IMR-90 (cell line): Measurements from ENCODE around the gene DAD1. TPM values are rescaled to one million over a fixed set of nuclear protein-coding genes. Genes with fewer than 3 reads are reported as not detected.

Source experiments
- ATAC-seq: fragments of 200-7000 bp; cut with Tn5 transposase; 2 replicates; pipeline ENCODE4 v1.9.1; 2020; ENCODE audit warnings: low read depth, mild to moderate bottlenecking, moderate library complexity
- BruUV-seq: library from RNA; stranded (reverse); fragments of 400-500 nt; replicated peaks from 2 replicates; lab custom pipeline; 2021; lab: Mats Ljungman, UMichigan
- CTCF ChIA-PET: fragments of 300-600 bp; formaldehyde crosslinking; extraction: SDS; loops from one replicate; lab custom pipeline; 2021; ENCODE audit warnings: antibody characterized with exemption; lab: Yijun Ruan, JAX
- POLR2A ChIA-PET: fragments of 300-600 bp; sonication (Branson Sonifier 250); formaldehyde crosslinking; loops from one replicate; lab custom pipeline; 2022; ENCODE audit warnings: antibody characterized with exemption; ENCODE audit not compliant: unreplicated experiment; lab: Charles Lee
- DNase-seq: peaks from one replicate; pipeline ENCODE4 v3.0.0; 2013
- H2AFZ ChIP-seq: replicated peaks from 2 replicates; pipeline ENCODE3; 2013; ENCODE audit warnings: low read length, mild to moderate bottlenecking; ENCODE audit not compliant: poor library complexity
- H2AK5ac ChIP-seq: 2 replicates; pipeline ENCODE4 v1.6.1; 2013; ENCODE audit warnings: low read depth, low read length, inconsistent platforms
- H2AK9ac ChIP-seq: replicated peaks from 2 replicates; pipeline ENCODE3; 2013; ENCODE audit warnings: mild to moderate bottlenecking, low read depth, low read length, moderate library complexity; ENCODE audit not compliant: poor library complexity
- H2BK120ac ChIP-seq: 2 replicates; pipeline ENCODE4 v1.6.1; 2013; ENCODE audit warnings: low read depth, low read length, inconsistent platforms
- H2BK15ac ChIP-seq: 3 replicates; pipeline ENCODE4 v1.6.1; 2013; ENCODE audit warnings: low read depth, low read length, inconsistent platforms
- H2BK20ac ChIP-seq: 2 replicates; pipeline ENCODE4 v1.6.1; 2013; ENCODE audit warnings: low read depth, mild to moderate bottlenecking, inconsistent platforms, low read length, moderate library complexity
- H2BK5ac ChIP-seq: 2 replicates; pipeline ENCODE4 v1.6.1; 2013; ENCODE audit warnings: mild to moderate bottlenecking, low read depth, low read length, inconsistent platforms; ENCODE audit not compliant: poor library complexity, severe bottlenecking
- H3K14ac ChIP-seq: replicated peaks from 2 replicates; pipeline ENCODE4 v1.6.1; 2013; ENCODE audit warnings: low read depth, low read length, inconsistent platforms
- H3K18ac ChIP-seq: 2 replicates; pipeline ENCODE4 v1.6.1; 2013; ENCODE audit warnings: low read depth, low read length, control low read depth
- H3K23ac ChIP-seq: 2 replicates; pipeline ENCODE4 v1.6.1; 2013; ENCODE audit warnings: low read depth, low read length, inconsistent platforms
- H3K27ac ChIP-seq: 2 replicates; pipeline ENCODE4 v1.5.1; 2013; ENCODE audit warnings: mild to moderate bottlenecking, control low read depth, low read length; ENCODE audit not compliant: insufficient read depth
- H3K27me3 ChIP-seq: 2 replicates; pipeline ENCODE4 v1.6.1; 2013; ENCODE audit warnings: low read length; ENCODE audit not compliant: control insufficient read depth, insufficient read depth
- H3K36me3 ChIP-seq: 2 replicates; pipeline ENCODE4 v1.6.1; 2013; ENCODE audit warnings: low read length, mixed read lengths; ENCODE audit not compliant: control insufficient read depth, insufficient read depth
- H3K4ac ChIP-seq: 2 replicates; pipeline ENCODE4 v1.6.1; 2013; ENCODE audit warnings: low read depth, low read length, inconsistent platforms
- H3K4me1 ChIP-seq: 2 replicates; pipeline ENCODE4 v1.6.1; 2013; ENCODE audit warnings: low read length, mixed read lengths; ENCODE audit not compliant: control insufficient read depth, insufficient read depth
- H3K4me2 ChIP-seq: 2 replicates; pipeline ENCODE4 v1.6.1; 2013; ENCODE audit warnings: low read depth, mild to moderate bottlenecking, control low read depth, low read length, moderate library complexity
- H3K4me3 ChIP-seq: 2 replicates; pipeline ENCODE4 v1.5.1; 2013; ENCODE audit warnings: low read depth, mild to moderate bottlenecking, control low read depth, low read length, moderate library complexity; ENCODE audit not compliant: insufficient read depth
- H3K56ac ChIP-seq: 2 replicates; pipeline ENCODE4 v1.6.1; 2013; ENCODE audit warnings: low read length, inconsistent platforms; ENCODE audit not compliant: insufficient read depth; ENCODE audit errors: extremely low read depth
- H3K79me1 ChIP-seq, 2 experiments: 2 replicates each; pipeline ENCODE4 v1.6.1; 2013; ENCODE audit warnings: low read length in 2 of 2, inconsistent platforms in 1 of 2, low read depth in 1 of 2
- H3K9ac ChIP-seq: 2 replicates; pipeline ENCODE4 v1.6.1; 2013; ENCODE audit warnings: low read depth, low read length, control low read depth
- H3K9me1 ChIP-seq: 2 replicates; pipeline ENCODE4 v1.6.1; 2013; ENCODE audit warnings: low read length, inconsistent platforms; ENCODE audit not compliant: insufficient read depth
- H3K9me3 ChIP-seq: 2 replicates; pipeline ENCODE4 v1.6.1; 2013; ENCODE audit warnings: low read length; ENCODE audit not compliant: control insufficient read depth, insufficient read depth
- H4K20me1 ChIP-seq: 2 replicates; pipeline ENCODE4 v1.6.1; 2013; ENCODE audit warnings: low read length, inconsistent platforms; ENCODE audit not compliant: insufficient read depth
- H4K5ac ChIP-seq: 2 replicates; pipeline ENCODE4 v1.6.1; 2013; ENCODE audit warnings: mild to moderate bottlenecking, low read depth, low read length, control low read depth
- H4K8ac ChIP-seq, 2 experiments: 2 replicates each; pipeline ENCODE4 v1.6.1; 2013; ENCODE audit warnings: low read depth in 2 of 2, low read length in 2 of 2, control low read depth in 1 of 2, inconsistent platforms in 1 of 2
- H4K91ac ChIP-seq: 2 replicates; pipeline ENCODE4 v1.6.1; 2013; ENCODE audit warnings: low read depth, low read length, inconsistent platforms; ENCODE audit not compliant: insufficient read depth
- CEBPB ChIP-seq: IDR thresholded peaks from 2 replicates; pipeline ENCODE4 v1.6.1; 2012; ENCODE audit warnings: low read depth, low read length, improper control_type of control experiment
- FOS ChIP-seq: fragments of 150-350 bp; IDR thresholded peaks from 2 replicates; pipeline ENCODE4 v1.6.1; 2016; ENCODE audit warnings: low read depth, low read length
- MXI1 ChIP-seq: IDR thresholded peaks from 2 replicates; pipeline ENCODE4 v1.6.1; 2012; ENCODE audit warnings: low read depth, mild to moderate bottlenecking, low read length, moderate library complexity, borderline replicate concordance
- NFE2L2 ChIP-seq: fragments of 150-350 bp; IDR thresholded peaks from 2 replicates; pipeline ENCODE4 v1.6.1; 2016; ENCODE audit warnings: low read depth, mild to moderate bottlenecking, low read length
- POLR2A ChIP-seq: IDR thresholded peaks from 2 replicates; pipeline ENCODE4 v1.6.1; 2012; ENCODE audit warnings: mild to moderate bottlenecking, low read depth, low read length
- RAD21 ChIP-seq: IDR thresholded peaks from 2 replicates; pipeline ENCODE4 v1.6.1; 2012; ENCODE audit warnings: low read length, improper control_type of control experiment
- SMC3 ChIP-seq: fragments of 150-350 bp; IDR thresholded peaks from 2 replicates; pipeline ENCODE4 v1.6.1; 2016; ENCODE audit warnings: low read depth, mild to moderate bottlenecking, antibody characterized with exemption, low read length, moderate library complexity
- USF2 ChIP-seq: fragments of 150-350 bp; IDR thresholded peaks from 2 replicates; pipeline ENCODE4 v1.6.1; 2017; ENCODE audit warnings: mild to moderate bottlenecking, antibody characterized with exemption, low read length, low read depth
- WGBS, 2 experiments: methylation state at CpG; one replicate each; pipeline versions ENCODE4 v1.1.5 to v1.1.7; 2013; ENCODE audit warnings: missing lambda C conversion rate in 2 of 2; ENCODE audit not compliant: insufficient read length in 1 of 2; ENCODE audit errors: extremely low coverage in 2 of 2; 5-methylcytosine and 5-hydroxymethylcytosine counted together
- dilution Hi-C: fragments of 300-500 bp; cut with HindIII; formaldehyde crosslinking; loops from one replicate; pipeline ENCODE4 v1.14.3; 2018; ENCODE audit warnings: low sequenced_read_pairs; ENCODE audit not compliant: unreplicated experiment
- in situ Hi-C: fragments of 300-500 bp; cut with MboI; formaldehyde crosslinking; loops from 3 replicates; pipeline ENCODE4 v1.14.3; 2019; ENCODE audit warnings: low sequenced_read_pairs, inconsistent platforms, mixed read lengths
- intact Hi-C: fragments of 100-400 bp; cut with micrococcal nuclease; formaldehyde crosslinking; loops from 2 replicates; pipeline ENCODE4 v1.10.0; 2022
- polyA plus RNA-seq, 3 experiments: library from polyadenylated mRNA; depleted of rRNA; stranded (reverse); fragments of >200 nt; gene quantifications; 2 replicates each; pipeline ENCODE4 v1.2.3, GENCODE V29; 2012; ENCODE audit warnings: low replicate concordance in 1 of 3
- total RNA-seq: library from RNA; depleted of rRNA; stranded (reverse); fragments of >200 nt; gene quantifications from 2 replicates; pipeline ENCODE4 v1.2.3, GENCODE V29; 2012

The DAD1 gene
- total and polyA plus RNA-seq, 2 of the 4 experiments (the other 2 are of a cell fraction), result 396 to 496 TPM

- no peak overlapping the region for H3K4me3 ChIP-seq
- no peaks in the 10 kb centered on the region for H3K27me3 ChIP-seq
- DNase-seq (no peak), ATAC-seq (no peak)
- peaks cover 8% of the 10 kb centered on the region for H3K9me1 ChIP-seq
- H3K56ac ChIP-seq, result no peak overlapping the region
- BruUV-seq, result no TSS peak
- no peak overlapping the region for H3K4me2 ChIP-seq
- H2AFZ ChIP-seq, result no peak overlapping the region
- no peak overlapping the region for H2AK9ac ChIP-seq
- ChIA-PET CTCF (interaction anchor here (0.8 kb wide), 1 partner anchor 9 kb away, joined by 4 read pairs; the partner anchor contains the start of gene DAD1), POLR2A (no interaction called here)
- no peak overlapping the region for H3K9ac ChIP-seq
- H3K4ac ChIP-seq, result no peak overlapping the region
- H3K79me1 ChIP-seq, result peaks cover 15 to 48% of the 10 kb centered on the region in 2 experiments
- H4K8ac ChIP-seq, result no peak overlapping the region
- no peak overlapping the region for H2BK120ac ChIP-seq
- WGBS, 2 experiments, result no CpG with 5 or more reads among the region's 2 CpGs
- no peak overlapping the region for H2BK5ac ChIP-seq
- TF ChIP-seq MXI1 (no peak), POLR2A (no peak), USF2 (no peak), CEBPB (no peak), RAD21 (no peak), NFE2L2 (no peak), SMC3 (no peak), FOS (no peak)
- H2BK15ac ChIP-seq, result no peak overlapping the region
- peaks cover 37% of the 10 kb centered on the region for H4K20me1 ChIP-seq
- intact Hi-C loops, result no loop called here
- peaks cover 7% of the 10 kb centered on the region for H3K36me3 ChIP-seq
- H3K23ac ChIP-seq, result no peak overlapping the region
- H4K5ac ChIP-seq, result no peak overlapping the region
- H2BK20ac ChIP-seq, result no peak overlapping the region
- H3K27ac ChIP-seq, result no peak overlapping the region
- H3K9me3 ChIP-seq, result no peaks in the 10 kb centered on the region
- no peak overlapping the region for H3K18ac ChIP-seq
- H3K14ac ChIP-seq, result no peak overlapping the region
- H3K4me1 ChIP-seq, result peaks cover 3% of the 10 kb centered on the region; the same call in 1 of the 2 replicates
- in situ Hi-C loops, result loop anchor here (10.0 kb wide), 1 partner anchor 264 kb away; no protein-coding TSS in a partner anchor
- H4K91ac ChIP-seq, result no peak overlapping the region
- dilution Hi-C loops, result no loop called here
- H2AK5ac ChIP-seq, result no peak overlapping the region
Observed at GRCh38 chr14:22580625-22581024, 8.4 kb downstream of the DAD1 start.
